Measurements from ENCODE around the gene LAMP1. TPM values are rescaled to one million over a fixed set of nuclear protein-coding genes. Genes with fewer than 3 reads are reported as not detected.

LAMP1 gene
- polyA plus RNA-seq, 1 of the 3 experiments (the other 2 are of a cell fraction) = 261 TPM

- TF ChIP-seq PBX3 (IDR thresholded peaks at IDR 0.05) (no peak), RFX5 (IDR thresholded peaks at IDR 0.05; ENCODE audit: low read length) (no peak), FOXJ3 (CRISPR knock-in tag; IDR thresholded peaks at IDR 0.05) (no peak), FOXM1 (IDR thresholded peaks at IDR 0.05; ENCODE audit: low read depth) (no peak), POLR2AphosphoS5 (IDR thresholded peaks at IDR 0.05; ENCODE audit: low read depth, low read length) (no peak), SMC3 (IDR thresholded peaks at IDR 0.05; ENCODE audit: low read depth, low read length) (no peak), RAD21 (IDR thresholded peaks at IDR 0.05; ENCODE audit: low read length) (no peak), IRF3 (IDR thresholded peaks at IDR 0.05; ENCODE audit: low read depth, low read length) (no peak), GATA2 (CRISPR knock-in tag; IDR thresholded peaks at IDR 0.05) (no peak), NFIC (IDR thresholded peaks at IDR 0.05; ENCODE audit: borderline replicate concordance) (no peak), SIN3A (IDR thresholded peaks at IDR 0.05; ENCODE audit: borderline replicate concordance, low read depth, low read length) (no peak)
Observed at GRCh38 chr13:113337556-113337955, 40.5 kb downstream of the LAMP1 start (continued).

GRCh38 chr13:113337976-113338375 is 40.9 kb downstream of the LAMP1 start:
- H3K4me2 ChIP-seq = no peak overlapping the region
- no peak for DNase-seq
- no peaks in the 10 kb centered on the region for H3K36me3 ChIP-seq (replicated peaks in 1 of 2; ENCODE audit: control insufficient read depth in 1 of 2, insufficient read depth in 2 of 2, low read length in 1 of 2)
- H3K79me2 ChIP-seq (ENCODE audit: insufficient read depth) = no peaks in the 10 kb centered on the region
- POLR2A ChIA-PET = interaction anchor here (0.6 kb wide), 1 partner anchor 160 kb away, joined by 3 read pairs; no protein-coding TSS in a partner anchor
- no peaks in the 10 kb centered on the region for H3K27me3 ChIP-seq (ENCODE audit: insufficient read depth)
- no peak overlapping the region for H3K9ac ChIP-seq
- 95% methylated on average over 15 of the region's 20 CpGs for WGBS (ENCODE audit: low lambda C conversion rate)
- H3F3A ChIP-seq (replicated peaks; ENCODE audit: insufficient read depth) = no peaks in the 10 kb centered on the region
- H3K9me2 ChIP-seq = no peaks in the 10 kb centered on the region
- TF ChIP-seq SIN3A (IDR thresholded peaks at IDR 0.05; ENCODE audit: borderline replicate concordance, low read depth, low read length) = no peak
- TF ChIP-seq CTCF (IDR thresholded peaks at IDR 0.05) = no peak
- no peak for TF ChIP-seq MEF2A (IDR thresholded peaks at IDR 0.05; ENCODE audit: borderline replicate concordance, low read depth)
- no peak for TF ChIP-seq SMC3 (IDR thresholded peaks at IDR 0.05; ENCODE audit: low read depth, low read length)
- no peak for TF ChIP-seq IRF3 (IDR thresholded peaks at IDR 0.05; ENCODE audit: low read depth, low read length)
- no peak overlapping the region for H3K27ac ChIP-seq (ENCODE audit: low read depth in 2 of 2, low read length in 1 of 2)
- no peak overlapping the region for H3K4me3 ChIP-seq (ENCODE audit: low read depth in 2 of 2, low read length in 1 of 2)
- CTCF ChIA-PET = interaction anchor here (1.1 kb wide), 1 partner anchor 112 kb away, joined by 3 read pairs; no protein-coding TSS in a partner anchor
- no peaks in the 10 kb centered on the region for H4K20me1 ChIP-seq (ENCODE audit: insufficient read depth)
- H3K4me1 ChIP-seq (ENCODE audit: control insufficient read depth in 1 of 2, insufficient read depth in 2 of 2, low read depth in 1 of 2, low read length in 1 of 2) = no peaks in the 10 kb centered on the region
- H3K9me3 ChIP-seq = no peaks in the 10 kb centered on the region
- H2AFZ ChIP-seq (ENCODE audit: low read depth) = no peak overlapping the region
